Dedifferentiated amniotic fluid mesenchymal stem cell (primary cell): ENCODE measurements around the gene CD79A.
"Not testable (repeated sequence)": the region's sequence is repeated elsewhere in the genome, so short reads cannot be mapped to it uniquely, and the experiment has no call there.

ENCODE experiments used
- DNase-seq: peaks from one replicate; pipeline ENCODE4 v3.0.0-alpha.2; 2016; ENCODE audit errors: extremely low spot score

Gene CD79A

DNA sequence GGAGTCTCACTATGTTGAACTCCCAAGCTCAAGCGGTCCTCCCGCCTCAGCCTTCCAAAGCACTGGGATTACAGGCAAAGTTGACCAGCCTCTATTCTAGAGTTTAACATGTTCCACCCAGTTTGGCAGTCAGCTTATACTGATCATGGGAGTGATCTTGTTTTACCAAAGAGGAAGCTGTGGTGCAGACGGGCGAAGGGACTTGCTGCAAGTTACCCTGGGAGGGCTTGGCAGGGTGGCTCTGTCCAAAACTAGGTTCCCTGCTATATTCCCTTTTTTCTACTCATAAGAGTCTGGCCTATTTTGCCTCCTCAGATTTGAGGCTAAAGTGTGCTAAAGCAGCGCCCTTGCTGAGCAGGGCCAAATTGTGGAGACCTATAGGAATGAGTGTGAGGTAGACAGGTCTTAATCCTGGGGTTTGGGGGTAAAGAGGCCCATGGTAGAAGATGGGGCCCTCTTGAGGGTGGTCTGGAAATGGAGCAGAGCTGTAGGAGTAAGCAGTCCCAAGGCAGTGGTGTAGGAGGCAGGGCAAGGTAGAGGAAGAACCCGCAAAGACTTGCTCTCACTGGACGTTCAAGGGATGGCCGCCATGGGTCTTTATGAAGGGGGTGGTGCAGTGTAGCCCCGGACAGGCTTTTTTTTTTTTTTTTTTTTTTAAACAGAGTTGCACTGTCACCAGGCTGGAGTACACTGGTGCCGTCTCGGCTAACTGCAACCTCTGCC is 13.7 kb upstream of the CD79A start:
- no peak for DNase-seq

- no peak for DNase-seq
Measured at GRCh38 chr19:41864374-41864773, 12.7 kb upstream of the CD79A start.

DNA sequence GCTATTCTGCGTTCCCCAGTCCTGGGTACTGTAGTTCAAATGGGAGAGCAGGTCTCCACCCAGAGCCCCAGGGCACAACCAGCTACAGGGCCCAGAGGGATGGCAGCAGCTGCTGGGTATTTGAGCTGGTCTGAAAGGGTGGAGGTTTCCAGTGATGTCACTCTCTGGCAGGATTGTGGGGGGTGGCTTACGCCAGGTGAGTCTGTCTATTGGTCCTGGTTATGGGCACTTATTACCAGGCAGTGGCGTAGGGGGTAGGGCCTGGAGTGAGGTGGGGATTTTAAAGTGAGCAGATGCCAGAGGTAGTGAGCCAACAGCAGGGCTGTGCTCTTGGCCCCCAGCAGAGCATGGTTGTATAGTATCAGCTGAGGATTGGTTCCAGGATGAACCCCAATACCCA is 10.8 kb upstream of the CD79A start:
- no peak for DNase-seq

DNA sequence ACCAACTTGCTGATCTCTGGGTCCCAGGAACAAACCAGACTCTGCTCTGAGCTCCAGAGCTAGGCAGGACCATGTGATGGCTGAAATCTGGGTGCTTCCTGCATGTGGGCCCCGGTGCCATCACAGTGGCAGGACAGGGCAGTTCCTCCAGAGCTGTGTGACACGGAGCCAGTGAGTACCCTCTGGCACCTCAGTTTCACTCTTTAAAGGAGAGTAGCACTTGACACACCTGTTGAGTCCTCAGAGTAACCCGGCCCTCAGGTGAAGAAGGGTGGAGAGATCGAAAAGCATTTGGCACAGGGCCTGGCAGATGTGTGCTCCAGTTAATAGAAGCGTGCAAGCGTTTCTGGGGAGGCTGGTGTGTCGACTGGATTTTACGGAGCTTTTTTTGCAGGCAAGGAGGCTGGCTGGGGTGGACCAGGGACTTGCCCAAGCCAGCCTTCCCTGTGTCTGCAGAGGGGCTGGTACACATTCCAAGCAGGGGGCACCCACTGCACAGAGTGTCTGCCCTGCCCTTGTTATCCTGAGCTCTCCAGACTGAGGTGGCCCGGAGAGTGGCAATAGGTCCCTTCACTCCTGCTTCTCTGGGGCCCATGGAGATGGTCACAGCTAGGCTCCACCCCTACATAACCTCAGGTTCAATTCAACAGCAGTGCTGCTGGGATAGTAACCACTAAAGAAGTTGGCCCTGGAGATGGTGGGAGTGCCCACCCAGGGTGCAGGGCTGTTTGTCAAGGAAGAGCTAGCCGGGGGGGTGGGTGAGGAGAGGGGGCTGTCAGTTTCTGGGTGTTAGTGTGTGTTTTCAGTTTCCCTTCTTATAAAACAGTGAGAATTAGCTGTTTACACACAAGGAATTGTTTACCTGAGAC is 8.7 kb upstream of the CD79A start:
- DNase-seq = no peak

- DNase-seq = no peak
Measured at GRCh38 chr19:41868989-41869300, 8.1 kb upstream of the CD79A start.

DNA sequence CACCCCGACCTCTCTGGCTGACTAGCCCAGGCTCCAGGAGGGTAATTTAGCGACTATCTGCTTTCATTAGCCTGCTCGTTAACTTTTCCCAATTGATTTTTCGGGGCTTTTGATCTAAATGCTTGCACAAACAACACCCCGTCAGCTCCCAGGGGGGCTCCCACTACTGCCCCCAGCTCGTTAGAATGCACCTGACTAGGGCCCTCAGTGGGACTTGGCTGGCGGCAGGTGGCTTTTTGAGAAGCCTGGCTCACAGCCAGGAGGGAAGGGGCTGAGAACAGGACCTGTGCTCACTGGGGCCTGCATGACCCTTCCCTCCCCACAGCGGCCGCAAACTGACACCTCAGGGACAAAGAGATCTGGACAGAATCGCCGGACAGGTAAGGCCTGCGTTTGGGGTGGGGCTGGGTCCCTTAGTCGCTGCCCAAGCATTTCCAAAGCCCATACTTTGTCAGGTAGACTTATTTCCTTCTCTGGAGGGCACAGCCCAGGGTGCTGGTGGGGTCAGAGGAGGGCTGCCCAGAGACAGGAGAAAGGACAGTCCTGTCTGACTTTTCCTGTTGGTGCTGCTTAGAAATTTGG is 7.6 kb upstream of the CD79A start:
- DNase-seq = no peak

GRCh38 chr19:41870401-41870873 is 6.6 kb upstream of the CD79A start:
- DNase-seq = no peak

DNA sequence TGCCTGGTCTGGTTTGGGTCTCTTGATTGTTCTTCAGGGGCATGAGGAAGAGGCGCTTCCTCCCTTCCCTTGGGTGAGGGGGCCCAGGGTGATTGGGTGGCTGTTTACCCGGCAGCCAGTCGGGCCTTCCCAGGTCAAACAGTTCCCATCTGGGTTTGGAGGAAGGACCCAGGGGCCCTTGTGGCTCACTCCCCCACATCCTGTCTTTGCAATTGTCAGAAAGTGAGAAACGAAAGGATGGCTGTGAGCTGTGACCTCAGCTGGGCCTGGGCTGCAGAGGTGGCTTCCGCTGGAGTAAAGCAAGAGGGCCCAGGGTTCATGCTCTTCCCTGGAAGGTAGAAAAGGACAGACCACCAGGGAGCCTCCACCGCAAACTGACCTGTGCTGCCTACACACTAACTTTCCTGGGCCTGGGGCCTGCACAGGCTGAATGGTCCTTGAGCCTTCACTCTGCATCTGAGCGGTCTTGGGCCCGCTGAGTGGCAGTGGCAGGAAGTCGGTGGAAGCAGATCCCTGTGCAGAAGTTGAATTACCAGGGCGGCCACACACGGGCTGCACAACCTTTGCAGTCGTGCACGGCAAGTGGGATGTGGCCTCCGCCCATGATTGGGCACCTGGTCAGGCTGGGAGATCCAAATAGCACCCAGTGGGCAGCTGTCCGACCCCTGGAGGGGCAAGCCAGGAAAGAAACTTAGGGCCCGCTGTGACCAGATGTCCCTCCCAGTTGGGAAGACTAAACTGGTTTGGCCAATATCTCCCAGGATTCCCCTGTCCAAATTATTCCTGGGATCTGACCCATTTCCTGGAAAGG is 5.3 kb upstream of the CD79A start:
- no peak for DNase-seq

GRCh38 chr19:41872384-41872774 is 4.7 kb upstream of the CD79A start:
- DNase-seq = no peak

DNA sequence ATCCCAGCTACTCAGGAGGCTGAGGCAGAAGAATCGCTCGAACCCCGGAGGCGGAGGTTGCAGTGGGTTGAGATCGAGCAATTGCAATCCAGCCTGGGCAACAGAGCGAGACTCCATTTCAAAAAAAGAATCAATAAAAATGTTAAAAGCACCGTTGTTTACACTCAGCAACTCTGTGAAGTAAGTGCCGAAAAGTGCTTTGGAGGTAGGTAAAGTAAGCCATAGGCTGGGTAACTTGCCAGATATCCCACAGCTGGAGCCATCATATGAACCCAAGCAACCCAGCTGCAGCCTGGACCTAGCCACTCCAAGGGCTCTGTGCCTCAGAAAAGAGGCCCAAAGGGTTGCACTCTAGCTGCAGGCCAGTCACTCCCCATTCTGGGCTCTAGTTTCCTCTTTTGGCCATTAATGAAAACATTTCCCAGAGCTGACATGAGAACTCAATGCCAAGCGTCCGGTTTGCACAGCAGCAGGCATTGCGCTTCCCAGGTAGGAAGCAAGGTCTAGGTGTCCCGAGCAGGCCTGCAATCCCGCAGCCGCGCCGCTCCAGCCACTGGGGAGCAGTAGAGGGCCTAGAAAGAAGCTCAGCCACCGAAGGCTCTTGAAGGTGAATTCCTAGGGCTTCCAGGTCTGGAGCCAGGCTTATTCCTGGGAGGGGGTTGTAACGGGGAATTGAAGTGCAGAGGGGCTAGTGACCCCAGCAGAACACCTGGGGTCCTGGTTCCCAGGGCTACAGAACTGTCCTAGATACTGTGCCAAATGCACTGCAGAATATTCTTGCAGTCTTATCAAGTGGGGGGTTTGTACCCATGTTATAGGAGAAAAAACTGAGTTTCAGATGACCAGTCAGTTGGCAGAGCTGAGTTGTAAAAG is 4.1 kb upstream of the CD79A start:
- DNase-seq = no peak

GRCh38 chr19:41875973-41876372 is 1.1 kb upstream of the CD79A start:
- DNase-seq = not testable (repeated sequence)

- no peak for DNase-seq
Measured at GRCh38 chr19:41877916-41878905, 1.1 kb downstream of the CD79A start.

GRCh38 chr19:41879080-41879479 is 2.0 kb downstream of the CD79A start:
- no peak for DNase-seq

- no peak for DNase-seq
Measured at GRCh38 chr19:41879670-41880328, 2.7 kb downstream of the CD79A start.

DNA sequence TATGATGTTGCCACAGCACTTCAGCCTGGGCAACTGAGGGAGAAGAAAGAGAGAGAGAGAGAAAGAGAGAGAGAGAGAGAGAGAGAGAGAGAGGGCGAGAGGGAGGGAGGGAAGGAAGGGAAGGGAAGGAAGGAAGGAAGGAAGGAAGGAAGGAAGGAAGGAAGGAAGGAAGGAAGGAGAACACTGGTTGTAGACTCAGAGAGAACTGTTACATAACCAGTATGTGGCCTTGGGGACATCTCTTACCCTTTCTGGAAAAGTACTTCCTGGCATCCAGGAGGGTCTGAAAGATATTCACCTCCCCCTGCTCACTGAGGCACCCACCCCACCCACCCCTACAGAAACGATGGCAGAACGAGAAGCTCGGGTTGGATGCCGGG is 3.2 kb downstream of the CD79A start:
- DNase-seq = no peak

DNA sequence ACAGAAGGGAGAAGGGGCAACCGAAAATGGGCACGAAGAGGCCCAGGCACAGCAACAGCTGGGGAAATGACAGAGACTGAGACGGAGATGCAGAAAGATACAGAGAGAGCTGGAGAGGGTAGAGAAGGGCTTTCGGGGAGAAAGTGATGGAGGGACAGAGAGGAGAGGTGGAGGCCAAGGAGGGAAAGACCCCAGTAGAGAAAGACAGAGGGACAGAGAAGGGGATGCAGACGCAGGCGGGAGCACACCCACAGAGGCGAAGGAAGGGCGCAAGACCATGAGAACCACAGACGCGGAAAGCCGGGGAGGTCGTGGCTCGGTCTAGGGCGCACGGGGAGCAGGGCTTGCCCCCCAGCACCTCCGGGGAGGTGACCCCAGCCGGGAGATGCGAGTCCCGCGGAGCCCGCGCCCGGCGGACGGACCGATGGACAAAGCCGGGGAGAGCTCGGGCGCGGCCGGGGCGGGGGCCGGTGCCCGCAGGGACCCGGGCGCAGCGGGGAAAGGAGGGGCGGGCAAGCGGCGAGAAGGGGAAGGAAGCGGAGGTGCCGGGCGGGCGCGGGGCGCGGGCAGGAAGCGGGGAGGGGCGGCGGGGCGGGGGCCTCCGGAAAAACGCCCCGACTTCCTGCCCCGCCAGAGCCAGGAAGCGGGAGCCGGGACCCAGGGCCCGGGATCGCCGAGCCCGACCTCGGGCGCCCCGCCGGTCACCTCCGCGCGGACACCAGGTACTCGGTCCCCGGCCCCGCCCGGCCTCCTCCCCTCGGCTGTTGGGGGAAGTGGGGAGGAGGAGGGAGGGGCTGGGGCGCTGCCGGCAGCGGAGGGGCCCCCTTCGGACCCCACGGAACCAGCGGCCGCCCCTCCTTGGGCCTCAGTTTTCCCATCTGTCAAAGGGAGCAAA is 5.7 kb downstream of the CD79A start, which contains the start of gene ARHGEF1:
Gene ARHGEF1 (plus strand): TSS at position 617 of the 895 bp plus-strand sequence. CDS start 4,899 bp downstream, outside the sequence.
- DNase-seq = no peak

DNA sequence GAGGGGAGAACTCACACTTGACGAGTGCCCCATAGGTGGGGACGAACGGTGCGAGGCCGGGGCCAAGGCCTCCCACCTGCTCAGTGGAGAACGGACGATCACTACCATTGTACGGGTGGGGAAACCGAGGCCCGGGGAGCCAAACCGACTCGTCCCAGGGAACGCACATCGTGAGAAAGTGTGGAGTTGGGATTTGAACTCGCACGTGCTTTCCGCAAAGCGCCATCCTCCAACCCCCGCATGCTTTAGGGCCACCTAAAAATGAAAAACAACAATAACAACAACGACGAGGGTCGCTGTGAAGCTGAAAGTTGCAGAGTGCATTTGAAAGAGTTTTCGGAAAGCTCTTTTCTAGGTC is 6.4 kb downstream of the CD79A start:
- DNase-seq = no peak
